Measurements from ENCODE around the gene GPR176.
A peak's percentile ranks its signal among the peaks of the same experiment; 100 is the strongest.
"Not testable (repeated sequence)": the region's sequence is repeated elsewhere in the genome, so short reads cannot be mapped to it uniquely, and the experiment has no call there.

Gene GPR176

DNA sequence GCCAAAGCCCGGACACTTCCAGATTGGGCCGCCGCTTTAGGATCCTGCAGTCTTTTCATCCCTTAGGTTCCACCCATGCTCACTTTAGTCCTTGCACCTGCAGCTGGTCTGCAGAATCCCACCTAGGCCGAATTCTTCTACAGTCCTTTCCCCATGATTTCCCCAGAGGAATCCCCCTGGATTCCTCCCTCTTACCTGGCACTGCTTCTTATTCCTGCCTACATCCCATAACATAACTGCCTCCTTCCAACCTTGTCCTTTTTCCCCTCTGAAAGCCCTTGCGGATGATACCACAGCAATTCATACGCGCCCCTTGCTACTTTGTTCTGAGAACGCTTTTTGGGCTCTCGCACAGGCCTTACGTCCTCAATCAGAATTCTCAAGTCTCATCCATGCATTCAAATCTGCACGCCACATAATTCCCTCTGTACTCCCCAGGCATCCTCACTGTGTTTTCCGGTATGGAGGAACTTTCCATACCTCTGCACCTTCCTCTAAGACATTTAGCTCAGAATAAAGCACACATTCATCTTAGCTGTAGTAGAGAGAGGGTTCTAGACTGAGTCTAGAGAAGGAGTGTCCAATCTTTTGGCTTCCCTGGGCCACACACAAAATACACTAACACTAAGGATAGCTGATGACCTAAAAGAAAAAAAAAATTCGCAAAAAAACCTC, 14.5 kb upstream of the GPR176 start:
- DNase-seq: no peak

DNA sequence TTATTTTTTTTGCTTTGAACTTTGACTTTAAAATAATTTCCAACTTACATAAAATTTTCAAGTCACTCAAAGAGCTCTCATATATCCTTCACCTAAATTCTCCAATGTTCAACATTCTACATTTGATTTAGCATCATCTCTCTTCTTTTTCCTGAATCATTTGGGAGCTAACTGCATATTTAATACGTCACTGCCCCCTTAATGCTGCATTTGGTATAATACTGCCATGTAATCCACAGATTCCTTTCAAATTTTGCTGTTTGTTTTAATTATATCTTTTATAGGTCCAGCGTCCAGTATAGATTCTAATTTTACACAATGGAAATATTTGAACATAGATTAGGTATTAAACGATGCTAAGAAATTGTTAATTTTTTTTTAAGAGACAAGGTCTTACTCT, 11.5 kb upstream of the GPR176 start:
- DNase-seq: no peak

DNA sequence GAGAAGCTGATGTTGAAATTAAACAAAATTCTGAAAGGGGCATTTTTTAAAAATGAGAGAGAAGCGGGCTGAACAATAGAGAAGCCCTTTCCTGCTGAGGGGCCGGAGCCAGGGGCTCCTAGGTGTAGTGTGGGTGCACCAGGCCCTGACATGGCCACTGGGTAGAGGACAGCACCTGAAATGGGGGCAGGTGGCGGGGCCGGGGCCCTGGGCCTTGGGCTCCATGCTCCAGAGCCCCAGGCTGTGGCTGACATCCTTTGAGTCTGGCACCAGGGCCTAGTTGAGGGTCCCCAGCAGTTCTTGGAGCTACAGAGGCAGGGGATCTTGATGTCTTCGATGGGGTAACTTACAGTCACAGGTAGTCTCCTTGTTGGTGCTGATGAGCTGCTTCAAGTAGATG, 6.5 kb upstream of the GPR176 start:
- DNase-seq: no peak

DNA sequence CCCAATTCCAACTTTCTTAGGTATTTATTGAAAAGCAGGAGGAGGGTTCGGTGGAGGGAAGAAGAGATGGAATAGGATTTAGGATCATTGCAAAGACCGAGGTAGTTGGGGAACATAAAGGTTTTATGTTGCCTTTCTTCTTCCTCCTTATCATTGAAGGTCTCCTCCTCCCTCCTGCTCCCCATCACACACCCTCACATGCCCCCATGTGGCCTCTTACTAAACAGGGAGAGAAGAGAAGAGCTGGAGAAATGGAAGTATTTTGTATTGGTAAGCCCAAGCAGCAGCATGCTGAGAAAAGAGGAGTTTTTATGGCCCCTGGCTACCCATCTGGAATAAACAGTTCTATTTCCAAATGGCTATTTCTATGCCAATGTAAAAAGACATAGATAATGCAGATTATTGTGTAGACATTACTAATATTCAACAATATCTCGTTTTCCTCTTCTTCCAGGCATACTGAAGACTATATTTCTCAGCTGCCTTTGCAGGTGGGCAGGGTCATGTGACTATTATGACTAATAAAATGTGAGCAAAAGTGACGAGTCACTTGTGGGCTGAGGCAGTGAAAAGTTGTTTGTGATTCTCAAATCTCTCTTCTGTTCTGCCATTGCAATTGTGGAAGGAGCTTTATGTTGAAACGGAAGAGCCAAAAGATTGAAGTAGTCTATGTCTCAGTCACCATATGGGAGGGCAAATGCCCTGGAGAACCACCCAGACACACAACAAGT, 5.2 kb upstream of the GPR176 start:
- DNase-seq: no peak

DNA sequence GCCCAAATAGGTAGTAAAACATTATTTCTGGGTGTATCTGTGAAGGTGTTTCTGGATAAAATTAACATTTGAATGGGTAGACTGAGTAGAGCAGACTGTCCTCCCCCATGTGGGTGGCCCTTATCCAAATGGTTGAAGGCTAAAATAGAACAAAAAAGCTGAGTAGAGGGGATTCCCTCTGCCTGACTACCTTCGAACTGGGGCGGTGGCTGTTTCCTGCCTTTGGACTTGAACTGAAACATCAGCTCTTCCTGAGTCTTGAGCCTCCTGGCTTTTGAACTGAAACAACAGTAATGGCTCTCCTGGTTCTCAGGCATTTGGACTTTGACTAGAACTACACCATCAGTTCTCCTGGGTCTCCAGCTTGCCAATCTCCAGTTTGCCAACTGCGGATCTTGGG, 4.4 kb upstream of the GPR176 start:
- no peak for DNase-seq

DNA sequence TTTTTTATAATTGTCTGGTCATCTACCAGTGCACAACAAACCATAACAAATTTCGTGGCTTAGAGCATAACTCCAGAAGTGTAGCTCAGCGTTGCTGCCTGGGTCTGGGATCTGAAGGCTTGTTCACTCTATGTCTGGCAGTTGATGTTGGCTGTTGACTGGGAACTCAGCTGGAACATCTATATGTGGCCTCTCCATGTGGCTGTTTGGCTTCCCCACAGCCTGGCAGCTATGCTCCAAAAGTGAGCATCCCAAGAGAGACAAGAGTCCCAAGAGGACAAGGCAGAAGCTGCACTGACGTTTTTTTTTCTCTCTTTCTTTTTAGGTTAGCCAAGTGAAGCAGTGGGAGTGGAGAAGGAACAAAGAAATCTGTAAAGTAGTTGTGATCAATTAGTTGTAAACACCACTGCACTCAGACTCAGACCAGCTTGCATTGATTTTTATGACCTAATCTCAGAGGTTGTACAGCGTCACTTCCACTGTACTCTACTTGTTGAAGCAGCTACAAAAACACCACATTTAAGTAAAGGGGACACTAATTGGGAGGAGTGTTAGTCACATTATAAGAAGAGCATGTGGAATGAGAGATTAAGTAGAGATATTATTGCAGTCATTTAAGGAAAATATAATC, 2.5 kb upstream of the GPR176 start:
- DNase-seq: no peak

DNA sequence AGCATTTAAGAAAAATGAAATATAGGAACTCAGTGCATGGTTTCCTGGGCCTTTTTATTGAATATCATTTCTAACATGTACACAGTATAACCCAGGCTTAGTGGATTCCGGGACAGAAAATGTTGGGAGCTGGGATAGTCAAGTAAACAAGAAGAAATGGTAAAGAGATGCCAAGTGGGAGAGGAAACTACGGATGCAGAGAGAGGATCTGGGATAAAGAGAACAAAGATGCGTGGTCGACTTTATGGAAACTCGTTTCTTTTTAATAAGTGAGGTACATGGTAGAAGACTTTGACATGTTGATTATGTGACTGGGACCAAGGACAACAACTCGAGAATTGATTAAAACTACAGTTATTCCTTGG, 1.2 kb upstream of the GPR176 start:
- DNase-seq: no peak

DNA sequence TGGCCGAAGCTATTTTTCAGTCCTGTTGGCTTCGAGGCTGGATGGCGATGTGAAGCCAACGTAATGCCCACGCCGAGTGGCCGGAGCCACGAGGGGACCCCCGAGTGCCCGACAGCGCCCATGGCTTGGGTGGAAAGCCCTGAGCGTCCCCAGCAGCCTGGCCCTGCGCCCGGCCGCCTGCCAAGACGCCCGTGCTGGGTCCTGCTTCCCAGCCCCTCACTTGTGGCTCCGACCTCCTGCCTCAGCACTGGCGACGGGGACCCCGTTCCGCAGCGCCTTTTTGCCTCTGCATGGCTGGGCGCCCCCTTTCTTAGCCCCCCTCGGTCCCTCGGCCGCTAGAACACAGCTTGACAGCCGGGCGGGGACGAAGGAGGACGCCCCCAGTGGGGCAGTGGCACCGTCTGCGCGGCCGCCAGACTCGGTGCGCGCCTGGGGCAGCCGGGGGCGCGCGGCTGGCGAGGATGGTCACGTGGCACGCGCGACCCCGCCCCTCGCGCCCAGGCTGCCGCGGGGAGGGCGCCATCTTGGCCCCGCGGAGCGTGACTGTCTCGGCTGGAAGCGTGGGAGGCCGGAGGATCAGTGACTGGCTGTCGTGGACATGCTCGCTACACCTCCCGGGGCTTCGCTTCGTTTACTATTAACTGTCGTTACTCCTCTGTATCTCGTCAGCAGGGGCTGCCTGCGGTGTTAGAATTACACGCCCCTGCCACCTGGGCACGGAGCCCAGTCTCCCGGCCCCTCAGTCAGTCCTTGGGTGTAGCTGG, 626 bp upstream of the GPR176 start:
- DNase-seq: peak; percentile 86

DNA sequence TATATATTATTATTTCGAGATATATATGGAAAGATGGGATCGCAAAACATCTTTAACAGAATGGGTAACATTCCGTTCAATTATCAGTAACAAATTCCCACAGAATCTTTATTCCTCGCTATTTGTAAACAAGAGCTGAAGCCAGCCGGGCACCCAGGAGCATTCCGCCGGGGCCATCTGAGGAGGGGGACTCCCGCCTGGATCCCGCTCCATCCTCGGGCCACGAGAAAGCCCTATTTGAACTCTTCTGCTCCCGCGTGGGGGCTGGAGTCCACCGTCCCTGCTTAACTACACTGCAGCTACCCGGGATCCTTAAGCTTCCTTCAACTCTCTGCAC, 687 bp downstream of the GPR176 start:
- DNase-seq: no peak

DNA sequence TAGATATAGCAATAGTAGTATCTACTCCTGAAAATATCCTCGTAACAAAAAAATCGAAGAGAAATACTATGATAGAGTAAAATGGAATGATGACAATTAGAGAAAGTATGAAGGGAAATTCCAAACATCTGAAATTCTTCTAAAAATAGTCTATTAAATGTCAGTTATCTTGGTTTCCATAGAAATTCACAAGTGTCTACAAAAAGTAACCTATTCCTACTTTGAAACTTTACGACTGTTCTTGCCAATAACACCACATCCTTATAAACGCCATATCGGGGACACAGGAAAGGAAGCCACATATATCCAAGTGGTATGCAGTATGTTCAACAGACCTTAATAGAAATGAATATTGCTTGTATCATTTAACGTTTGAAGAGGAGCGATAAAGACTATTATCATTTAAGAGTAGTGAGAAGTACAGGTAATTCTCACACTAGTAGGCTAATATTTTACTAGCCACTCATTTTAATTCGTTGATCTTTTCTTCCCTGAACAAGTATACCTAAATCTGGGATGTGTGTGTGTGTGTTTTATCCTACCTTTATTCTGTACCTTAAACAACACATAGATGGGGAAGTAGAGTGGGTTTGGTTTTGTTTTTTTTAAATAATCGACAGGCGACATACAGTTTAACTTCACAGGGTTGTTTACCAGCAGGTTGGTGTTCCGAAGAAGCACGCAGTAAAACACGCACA, 1.2 kb downstream of the GPR176 start:
- no peak for DNase-seq

DNA sequence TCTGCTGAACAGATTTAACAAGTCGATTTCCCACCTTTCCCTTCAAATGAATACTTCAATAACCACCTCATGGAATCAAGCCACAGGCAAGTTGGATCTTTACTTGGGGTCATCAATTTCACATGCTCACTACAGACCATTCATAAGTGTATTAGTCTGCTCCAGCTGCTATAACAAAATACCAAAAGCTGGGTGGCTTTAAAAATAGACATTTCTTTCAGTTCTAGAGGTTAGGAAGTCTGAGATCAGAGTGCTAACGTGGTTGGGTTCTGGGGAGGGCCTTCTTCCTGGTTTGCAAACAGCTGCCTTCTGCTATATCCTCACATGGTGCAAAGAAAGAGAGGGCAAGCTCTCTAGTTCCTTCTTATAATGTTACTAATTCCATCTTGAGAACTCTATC, 5.1 kb downstream of the GPR176 start:
- DNase-seq: no peak

DNA sequence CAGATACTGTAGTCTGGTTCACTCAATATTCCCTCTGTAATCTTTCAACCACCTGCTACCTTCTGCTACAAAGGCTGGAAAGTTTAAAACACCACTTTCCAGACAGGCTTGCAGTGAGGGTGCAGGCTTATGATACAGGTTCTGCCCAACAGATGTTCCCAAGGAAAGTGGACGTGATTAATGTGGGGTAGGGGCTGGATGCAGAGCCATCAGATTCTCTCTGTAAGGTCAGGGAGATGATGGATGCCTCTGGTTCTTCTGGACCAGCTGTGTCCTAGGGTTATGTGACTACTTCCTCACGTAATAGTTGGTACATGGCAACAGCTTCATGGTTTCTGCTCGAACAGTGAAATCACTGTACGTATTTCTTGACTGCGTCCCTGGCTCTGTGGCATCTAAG, 11.1 kb downstream of the GPR176 start:
- no peak for DNase-seq

DNA sequence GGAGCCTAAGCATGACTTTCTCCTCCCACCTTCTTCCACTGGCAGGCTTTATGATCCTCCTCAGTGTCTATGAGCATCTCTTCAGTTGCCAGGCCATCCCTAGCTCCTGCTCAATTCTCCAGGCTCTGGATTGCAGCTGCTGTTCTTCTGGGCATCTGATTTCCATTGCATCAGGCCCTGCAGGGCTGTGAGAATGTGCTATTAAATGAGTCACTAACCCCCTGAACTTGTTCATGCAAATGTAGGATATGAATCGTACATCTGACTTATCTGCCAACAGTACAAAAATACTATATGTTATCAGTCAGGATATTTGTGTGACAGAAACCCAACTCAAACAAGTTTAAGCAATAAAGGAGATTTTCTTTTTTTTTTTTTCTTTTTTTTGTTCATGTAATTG, 11.9 kb downstream of the GPR176 start:
- no peak for DNase-seq

DNA sequence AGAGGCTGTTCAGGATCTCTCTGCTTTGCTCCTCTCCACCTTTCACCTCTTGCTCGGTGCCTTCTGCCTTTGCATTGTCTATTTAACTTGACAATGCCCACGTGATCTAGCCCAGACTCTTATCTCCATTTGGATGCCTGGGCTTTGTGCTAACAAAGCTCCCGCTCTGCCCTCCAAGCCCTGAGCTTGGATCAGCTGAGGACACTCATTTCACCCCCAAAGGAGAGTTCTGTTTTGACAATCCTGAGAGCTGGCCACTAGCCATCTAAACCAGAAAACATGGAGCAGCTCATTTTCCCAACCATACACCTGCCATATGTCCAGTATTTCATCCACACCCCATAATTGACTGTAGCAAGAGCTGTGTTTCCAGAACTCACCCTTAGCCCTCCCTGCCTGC, 12.8 kb downstream of the GPR176 start:
- no peak for DNase-seq

DNA sequence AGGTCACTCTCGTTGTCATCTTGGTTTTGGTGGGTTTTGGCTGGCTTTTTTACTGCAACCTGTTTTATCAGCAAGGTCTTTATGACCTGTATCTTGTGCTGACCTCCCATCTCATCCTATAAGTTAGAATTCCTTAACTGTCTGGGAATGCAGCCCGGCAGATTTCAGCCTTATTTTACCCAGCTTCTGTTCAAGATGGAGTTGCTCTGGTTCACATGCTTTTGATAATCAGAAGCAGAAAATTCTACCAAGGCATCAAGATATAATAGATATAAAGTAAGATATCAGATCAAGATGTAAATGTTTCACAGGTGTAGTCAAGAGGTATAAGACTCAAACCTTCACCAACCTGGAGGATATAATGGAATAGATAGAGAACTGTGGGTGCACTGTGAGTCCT, 16.0 kb downstream of the GPR176 start:
- no peak for DNase-seq

DNA sequence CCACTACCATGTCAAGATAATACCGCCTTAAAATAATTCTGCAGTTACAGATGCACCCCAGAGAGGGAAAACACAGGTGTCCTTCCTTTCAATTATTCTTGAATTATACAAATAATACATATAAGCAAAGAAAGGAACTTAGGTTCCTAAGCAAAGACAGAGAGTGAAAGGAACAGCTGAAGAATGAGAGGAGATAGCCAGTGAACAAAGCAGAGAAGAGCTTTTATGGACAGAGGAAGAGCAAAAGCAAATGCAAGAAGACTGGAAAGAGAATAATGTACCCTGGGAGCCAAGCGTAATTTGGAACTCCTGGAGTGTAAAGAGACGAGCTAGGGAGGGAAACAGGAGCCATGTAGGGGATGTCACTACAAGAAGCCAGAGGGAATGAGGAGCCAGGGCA, 21.7 kb downstream of the GPR176 start:
- no peak for DNase-seq

DNA sequence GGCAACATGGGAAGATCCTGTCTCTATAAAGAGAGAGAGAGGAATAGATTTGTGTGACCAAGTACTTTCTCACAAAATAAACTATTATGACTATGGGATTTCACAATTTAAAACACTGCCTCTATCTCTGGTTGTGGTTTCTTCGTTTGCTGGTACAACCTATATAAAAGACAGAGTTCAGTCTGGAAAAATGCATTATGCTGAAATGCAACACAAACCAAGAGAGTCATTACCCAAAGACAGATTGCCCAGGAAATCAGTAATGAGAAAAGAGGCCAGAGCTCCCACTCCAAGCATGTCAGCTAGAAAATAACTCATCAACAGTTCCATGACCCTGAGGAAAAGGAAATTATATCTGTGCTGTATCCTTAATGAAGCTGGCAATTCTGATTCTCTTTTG, 23.2 kb downstream of the GPR176 start:
- DNase-seq: no peak

DNA sequence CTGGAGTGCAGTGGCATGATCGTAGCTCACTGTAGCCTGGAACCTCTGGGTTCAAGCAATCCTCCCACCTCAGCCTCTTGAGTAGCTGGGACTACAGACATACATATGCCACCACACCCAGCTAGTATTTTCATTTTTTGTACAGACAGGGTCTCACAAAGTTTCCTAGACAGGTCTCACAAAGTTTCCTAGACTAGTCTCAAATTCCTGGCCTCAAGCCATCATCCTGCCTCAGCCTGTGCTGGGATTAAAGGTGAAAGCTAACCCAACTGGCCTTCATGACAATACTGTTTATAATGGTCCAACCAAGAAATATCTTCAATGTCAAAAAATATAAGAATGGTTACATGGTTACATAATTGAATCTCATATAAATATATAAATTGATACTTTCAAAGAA, 24.0 kb downstream of the GPR176 start:
- no peak for DNase-seq

DNA sequence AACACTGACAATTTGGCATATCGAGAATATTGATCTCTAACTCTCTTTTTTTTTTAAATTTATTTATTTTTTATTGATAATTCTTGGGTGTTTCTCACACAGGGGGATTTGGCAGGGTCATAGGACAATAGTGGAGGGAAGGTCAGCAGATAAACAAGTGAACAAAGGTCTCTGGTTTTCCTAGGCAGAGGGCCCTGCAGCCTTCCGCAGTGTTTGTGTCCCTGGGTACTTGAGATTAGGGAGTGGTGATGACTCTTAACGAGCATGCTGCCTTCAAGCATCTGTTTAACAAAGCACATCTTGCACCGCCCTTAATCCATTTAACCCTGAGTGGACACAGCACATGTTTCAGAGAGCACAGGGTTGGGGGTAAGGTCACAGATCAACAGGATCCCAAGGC, 27.0 kb downstream of the GPR176 start:
- DNase-seq: not testable (repeated sequence)

DNA sequence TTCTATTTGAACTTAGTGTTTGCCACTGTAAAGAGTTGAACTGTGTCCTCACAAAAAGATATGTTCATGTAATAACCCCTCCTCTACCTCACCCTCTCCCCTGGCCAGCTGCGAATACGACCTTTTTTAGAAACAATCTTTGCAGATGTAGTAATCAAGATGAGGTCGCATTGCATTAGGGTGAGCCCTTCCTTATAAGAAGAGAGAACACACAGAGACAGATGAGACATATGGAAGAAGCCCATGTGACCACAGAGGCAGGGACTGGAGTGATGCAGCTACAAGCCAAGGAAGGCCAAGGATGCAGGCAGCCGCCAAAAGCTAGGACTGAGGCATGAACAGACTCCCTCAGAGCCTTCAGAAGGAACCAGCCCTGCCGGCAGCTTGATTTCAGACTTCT, 27.6 kb downstream of the GPR176 start:
- DNase-seq: no peak

DNA sequence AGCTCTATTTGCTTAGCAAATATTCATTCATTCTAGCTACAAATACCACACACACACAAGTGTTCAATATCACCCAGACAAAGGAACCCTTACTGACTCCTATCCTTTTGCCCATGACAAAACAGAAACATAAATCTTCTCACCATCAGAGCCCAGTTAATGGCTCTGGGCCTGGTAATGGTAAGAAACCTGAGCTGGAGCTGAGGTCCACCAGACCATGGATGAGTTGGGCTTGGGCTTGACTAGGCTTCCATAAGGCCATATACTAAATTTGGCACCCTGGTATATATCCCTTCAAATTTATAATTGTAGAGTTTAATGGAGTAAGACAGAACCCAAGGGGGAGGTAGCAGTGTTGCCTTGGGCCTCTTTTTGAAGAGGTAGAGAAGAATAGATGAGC, 29.4 kb downstream of the GPR176 start:
- DNase-seq: no peak

DNA sequence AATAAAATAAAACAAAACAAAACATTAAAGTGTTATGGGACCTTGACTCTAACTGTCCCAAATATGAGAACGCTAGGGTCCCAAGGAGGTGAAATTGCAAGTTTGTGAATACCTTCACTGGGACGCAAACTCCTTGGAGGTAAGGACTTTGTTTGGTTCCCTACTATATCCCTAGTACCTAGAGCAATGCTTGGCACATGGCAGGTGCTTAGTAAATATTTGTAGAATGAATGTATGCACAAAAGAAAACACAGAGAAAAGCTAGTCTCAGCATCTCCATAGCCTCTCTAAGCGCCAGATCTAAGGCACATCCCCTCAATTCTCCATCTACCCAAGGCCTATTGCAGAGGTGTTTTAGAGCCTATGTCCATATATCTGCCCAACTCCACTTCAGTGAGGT, 30.5 kb downstream of the GPR176 start:
- no peak for DNase-seq

DNA sequence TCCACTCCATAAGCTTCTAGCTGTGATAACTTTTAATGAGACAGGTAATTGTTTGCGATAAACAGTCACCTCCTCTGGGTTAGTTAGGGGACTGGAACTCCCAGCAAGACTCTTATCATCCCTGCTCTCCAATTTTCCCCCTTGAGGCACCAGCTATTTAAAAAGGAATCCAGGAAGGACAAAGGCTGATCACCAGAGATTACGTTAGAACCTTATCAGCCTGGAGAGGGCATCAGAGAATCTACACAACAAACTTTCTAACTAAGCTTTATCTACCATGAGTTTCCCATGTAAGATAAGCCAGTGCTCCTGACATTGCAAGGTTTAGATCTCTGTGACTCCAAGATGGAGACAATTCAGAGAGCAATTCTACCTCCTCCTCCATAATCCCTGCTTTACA, 31.3 kb downstream of the GPR176 start:
- no peak for DNase-seq
